HFFc6 (cell line): Measurements from ENCODE around the gene KRTAP10-9. TPM values are rescaled to one million over a fixed set of nuclear protein-coding genes. Genes with fewer than 3 reads are reported as not detected.

ENCODE experiments used
- DNase-seq: peaks from one replicate; pipeline ENCODE4 v3.0.0-alpha.2; 2018
- H3K27ac Mint-ChIP-seq: 2 replicates; pipeline ENCODE4 v1.8.0; 2020; ENCODE audit warnings: mild to moderate bottlenecking, mixed read lengths
- H3K27me3 Mint-ChIP-seq: 2 replicates; pipeline ENCODE4 v1.8.0; 2021; ENCODE audit warnings: mild to moderate bottlenecking, moderate library complexity, mixed read lengths; ENCODE audit not compliant: insufficient read depth
- H3K36me3 Mint-ChIP-seq: 2 replicates; pipeline ENCODE4 v1.8.0; 2021; ENCODE audit warnings: low read depth, mixed read lengths
- H3K4me1 Mint-ChIP-seq: 2 replicates; pipeline ENCODE4 v1.8.0; 2020; ENCODE audit warnings: low read depth, mixed read lengths
- H3K4me3 Mint-ChIP-seq: 2 replicates; pipeline ENCODE4 v1.8.0; 2020; ENCODE audit warnings: mild to moderate bottlenecking, moderate library complexity, mixed read lengths
- H3K9me3 Mint-ChIP-seq: 2 replicates; pipeline ENCODE4 v1.8.0; 2020; ENCODE audit warnings: mild to moderate bottlenecking, mixed read lengths
- total RNA-seq, 6 experiments: library from RNA; stranded (reverse); fragmentation: NEBNext Ultra II Directional; extraction: Animal tissue kit (Norgen Biotek cat#: 25700); gene quantifications; 2 replicates in 1 of 6; 3 replicates in 5 of 6; pipeline ENCODE4 v1.2.3, GENCODE V29; 2021
- TF ChIP-seq, protein P1 (sequence below): fragments of 200-600 bp; sonication (generic); IDR thresholded peaks from 2 replicates; pipeline ENCODE4 v1.5.0; 2021; ENCODE audit warnings: antibody characterized with exemption, mild to moderate bottlenecking

Gene KRTAP10-9
- total RNA-seq, 6 experiments from 2014 or later, result not detected

DNA sequence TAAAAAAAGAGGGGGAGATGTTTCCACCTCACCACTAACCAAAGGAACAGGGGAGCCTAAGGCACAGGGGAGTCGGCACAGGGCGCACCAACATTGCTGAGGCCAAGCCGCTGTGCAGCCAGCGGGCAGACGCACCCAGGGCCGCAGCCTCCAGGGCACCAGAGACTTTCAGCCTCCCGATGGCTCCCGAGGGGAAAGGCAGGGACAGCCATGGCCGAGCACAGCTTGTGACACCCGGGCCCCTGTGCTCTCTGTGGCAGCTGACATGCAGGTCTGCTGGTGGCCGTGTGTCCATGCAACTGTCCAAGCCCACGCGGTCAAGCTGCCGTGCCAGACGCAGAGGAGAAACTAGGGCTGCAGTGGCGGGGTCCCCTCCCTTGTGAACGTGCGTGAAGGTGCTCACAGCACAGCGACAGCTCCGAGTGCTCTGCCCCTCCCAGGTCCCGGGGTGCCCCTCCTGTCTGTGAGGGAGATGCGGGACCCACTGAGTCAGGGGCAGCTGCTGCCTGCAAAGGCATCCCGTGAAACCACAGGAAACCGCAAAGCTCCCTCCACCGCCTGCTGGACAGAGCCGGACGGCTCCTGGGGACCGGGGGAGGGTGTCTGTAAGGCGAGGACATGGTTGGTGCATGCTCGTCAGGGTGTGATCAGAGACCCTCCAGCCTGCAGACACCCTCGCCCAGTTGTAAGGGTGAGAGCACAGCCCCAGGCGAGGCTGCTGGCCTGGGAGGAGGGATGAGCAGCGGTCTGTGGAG, 21.8 kb downstream of the KRTAP10-9 start:
- H3K4me3 Mint-ChIP-seq, result no peak overlapping the region

DNA sequence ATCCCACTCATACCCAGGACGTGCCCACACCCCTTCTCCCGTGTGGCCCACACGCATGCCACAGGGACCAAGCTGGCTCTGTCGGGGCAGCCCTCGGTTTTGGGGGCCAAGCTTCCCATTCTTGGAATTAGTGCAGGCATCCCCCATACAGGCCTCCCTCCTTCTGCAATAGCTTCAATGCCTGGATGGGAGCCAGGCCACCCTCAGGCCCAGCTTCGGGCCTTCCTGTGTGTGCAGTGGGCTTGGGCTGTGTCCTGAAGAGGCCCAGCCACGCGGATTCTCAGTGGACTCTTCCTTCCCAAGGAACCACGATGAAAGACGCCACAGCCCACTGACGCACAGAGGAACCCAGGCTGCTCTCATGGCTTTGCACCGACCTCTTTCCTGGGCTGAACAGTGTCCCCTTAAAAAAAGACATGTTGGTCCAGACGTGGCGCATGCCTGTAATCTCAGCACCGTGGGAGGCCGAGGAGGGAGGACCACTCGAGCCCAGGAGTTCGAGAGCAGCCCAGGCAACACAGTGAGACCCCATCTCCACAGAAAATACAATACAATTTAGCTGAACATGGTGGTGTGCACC, 22.7 kb downstream of the KRTAP10-9 start:
- Mint-ChIP-seq H3K4me1 (no peaks in the 10 kb centered on the region), H3K27me3 (peaks cover 10% of the 10 kb centered on the region), H3K4me3 (no peak overlapping the region), H3K9me3 (peaks cover 52% of the 10 kb centered on the region), H3K36me3 (peaks cover 12% of the 10 kb centered on the region), H3K27ac (no peak overlapping the region)
- TF ChIP-seq, protein P1, sequence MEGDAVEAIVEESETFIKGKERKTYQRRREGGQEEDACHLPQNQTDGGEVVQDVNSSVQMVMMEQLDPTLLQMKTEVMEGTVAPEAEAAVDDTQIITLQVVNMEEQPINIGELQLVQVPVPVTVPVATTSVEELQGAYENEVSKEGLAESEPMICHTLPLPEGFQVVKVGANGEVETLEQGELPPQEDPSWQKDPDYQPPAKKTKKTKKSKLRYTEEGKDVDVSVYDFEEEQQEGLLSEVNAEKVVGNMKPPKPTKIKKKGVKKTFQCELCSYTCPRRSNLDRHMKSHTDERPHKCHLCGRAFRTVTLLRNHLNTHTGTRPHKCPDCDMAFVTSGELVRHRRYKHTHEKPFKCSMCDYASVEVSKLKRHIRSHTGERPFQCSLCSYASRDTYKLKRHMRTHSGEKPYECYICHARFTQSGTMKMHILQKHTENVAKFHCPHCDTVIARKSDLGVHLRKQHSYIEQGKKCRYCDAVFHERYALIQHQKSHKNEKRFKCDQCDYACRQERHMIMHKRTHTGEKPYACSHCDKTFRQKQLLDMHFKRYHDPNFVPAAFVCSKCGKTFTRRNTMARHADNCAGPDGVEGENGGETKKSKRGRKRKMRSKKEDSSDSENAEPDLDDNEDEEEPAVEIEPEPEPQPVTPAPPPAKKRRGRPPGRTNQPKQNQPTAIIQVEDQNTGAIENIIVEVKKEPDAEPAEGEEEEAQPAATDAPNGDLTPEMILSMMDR, result no peak
- no peak for DNase-seq

More for the DNA sequence above, 21.8 kb downstream of the KRTAP10-9 start:
- Mint-ChIP-seq H3K27ac (no peak overlapping the region), H3K36me3 (peaks cover 21% of the 10 kb centered on the region), H3K4me1 (no peaks in the 10 kb centered on the region), H3K9me3 (peaks cover 58% of the 10 kb centered on the region), H3K27me3 (peaks cover 8% of the 10 kb centered on the region)
- no peak for DNase-seq
- TF ChIP-seq, protein P1, result no peak

DNA sequence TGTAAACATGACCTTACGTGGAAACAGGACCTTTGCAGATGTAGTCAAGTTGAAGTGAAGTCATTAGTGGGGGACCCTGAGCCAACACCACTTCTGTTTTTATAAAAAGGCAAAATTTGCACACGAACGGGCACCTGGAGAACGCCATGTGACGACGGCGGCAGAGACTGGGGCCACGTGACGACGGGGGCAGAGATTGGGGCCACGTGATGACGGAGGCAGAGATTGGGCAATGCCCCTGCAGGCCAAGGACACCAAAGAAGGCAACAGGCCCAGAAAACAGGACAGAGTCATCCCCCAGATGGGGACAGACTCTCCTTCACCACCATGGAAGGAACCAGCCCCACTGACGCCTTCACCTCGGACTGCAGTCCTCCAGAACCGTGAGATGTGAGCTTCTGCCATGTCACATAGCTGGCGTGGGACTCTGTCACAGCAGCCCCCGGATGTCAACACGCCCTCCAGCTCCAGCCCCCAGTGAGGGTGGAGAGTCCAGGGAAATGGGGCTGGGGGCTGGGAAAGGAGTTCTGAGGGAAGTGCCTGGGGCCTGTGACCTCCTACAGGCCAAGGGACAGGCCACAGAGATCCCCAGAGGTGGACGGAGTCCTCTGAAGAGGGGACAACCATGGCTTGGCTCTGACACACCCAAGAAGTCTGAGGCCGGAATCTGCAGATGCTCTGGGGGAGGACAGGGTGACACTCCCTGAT, 23.5 kb downstream of the KRTAP10-9 start:
- TF ChIP-seq, protein P1, result no peak
- no peak overlapping the region for H3K27ac Mint-ChIP-seq
- H3K4me1 Mint-ChIP-seq, result no peaks in the 10 kb centered on the region
- no peak overlapping the region for H3K4me3 Mint-ChIP-seq
- no peak for DNase-seq
- peaks cover 6% of the 10 kb centered on the region for H3K36me3 Mint-ChIP-seq
- H3K9me3 Mint-ChIP-seq, result peaks cover 44% of the 10 kb centered on the region
- peaks cover 10% of the 10 kb centered on the region for H3K27me3 Mint-ChIP-seq

DNA sequence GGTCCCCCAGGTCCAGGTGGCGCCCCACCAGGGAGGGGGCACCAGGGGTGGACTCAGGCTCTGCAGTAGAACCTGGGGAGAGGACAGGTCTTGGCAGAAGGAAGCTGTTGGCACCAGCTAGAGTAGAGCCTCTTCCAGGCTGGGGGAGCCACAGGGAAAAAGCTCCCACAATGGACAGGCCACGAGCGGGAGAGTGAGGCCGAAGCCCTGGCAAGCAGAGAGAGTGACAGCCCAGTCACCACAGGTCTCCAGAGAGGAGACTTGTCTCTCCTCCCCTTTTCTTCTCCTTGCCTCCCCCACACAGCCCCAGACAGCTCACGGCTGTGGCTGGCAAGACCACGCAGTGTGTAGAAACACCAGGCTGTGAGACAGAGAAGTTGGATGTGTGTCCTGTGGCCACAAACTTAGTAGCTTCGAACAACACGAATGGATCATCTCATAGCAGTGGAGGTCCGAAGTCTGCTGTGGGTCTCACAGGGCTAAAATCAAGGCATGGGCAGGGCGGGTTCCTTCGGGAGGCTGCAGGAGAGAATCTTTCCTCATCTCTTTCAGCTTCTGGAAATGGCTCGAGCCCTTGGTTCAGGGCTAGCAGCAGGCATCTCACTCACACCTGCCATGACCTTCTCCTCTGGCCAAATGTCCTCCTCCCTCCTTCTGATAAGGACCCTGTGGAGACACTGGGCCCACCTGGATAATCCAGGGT, 24.2 kb downstream of the KRTAP10-9 start:
- DNase-seq, result no peak
- Mint-ChIP-seq H3K27me3 (peaks cover 15% of the 10 kb centered on the region), H3K27ac (no peak overlapping the region), H3K4me1 (no peaks in the 10 kb centered on the region), H3K36me3 (peaks cover 6% of the 10 kb centered on the region), H3K4me3 (no peak overlapping the region), H3K9me3 (peaks cover 44% of the 10 kb centered on the region)
- TF ChIP-seq, protein P1, result no peak

DNA sequence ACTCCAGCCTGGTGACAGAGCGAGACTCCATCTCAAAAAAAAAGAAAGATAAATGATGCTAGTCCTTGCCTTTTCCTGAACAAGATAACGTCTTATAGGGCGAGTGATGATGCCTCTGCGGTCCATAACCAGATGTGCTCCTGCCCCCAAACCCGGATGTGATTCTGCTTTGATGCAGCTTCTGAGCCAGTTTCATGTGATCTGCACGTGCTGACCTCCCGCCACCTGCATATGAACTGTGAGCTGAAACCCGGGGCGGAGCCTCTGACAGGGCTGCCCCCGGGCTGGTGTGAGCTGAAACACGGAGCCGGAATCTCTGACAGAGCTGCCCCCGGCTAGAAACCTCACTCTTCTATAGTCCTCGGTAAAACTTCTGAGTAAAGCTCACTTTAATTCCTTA, 26.2 kb downstream of the KRTAP10-9 start:
- Mint-ChIP-seq H3K4me1 (no peaks in the 10 kb centered on the region), H3K27me3 (peaks cover 21% of the 10 kb centered on the region), H3K4me3 (no peak overlapping the region), H3K9me3 (peaks cover 43% of the 10 kb centered on the region; the same call in 1 of the 2 replicates), H3K36me3 (no peaks in the 10 kb centered on the region), H3K27ac (no peak overlapping the region)
- TF ChIP-seq, protein P1, result no peak
- DNase-seq, result no peak
